ENCODE measurements around the gene GTPBP2. TPM values are rescaled to one million over a fixed set of nuclear protein-coding genes. Genes with fewer than 3 reads are reported as not detected.
A peak's percentile ranks its signal among the peaks of the same experiment; 100 is the strongest.

GTPBP2 gene
- total and polyA plus RNA-seq, 2 of the 13 experiments (the other 11 are each of a cell fraction or from before 2014, with no cell fraction given): 26.9 to 88.2 TPM

GRCh38 chr6:43671801-43672690 lies 43.0 kb upstream of the GTPBP2 start (continued):
- TF ChIP-seq KLF6 (CRISPR knock-in tag; IDR thresholded peaks at IDR 0.05) (no peak), BRCA1 (CRISPR knock-in tag; IDR thresholded peaks at IDR 0.05) (no peak), NKX3-1 (CRISPR knock-in tag; IDR thresholded peaks at IDR 0.05) (no peak), BRD4 (CRISPR knock-in tag; IDR thresholded peaks at IDR 0.05) (no peak), DNMT1 (CRISPR knock-in tag; IDR thresholded peaks at IDR 0.05) (no peak), ZXDC (CRISPR knock-in tag; IDR thresholded peaks at IDR 0.05) (no peak), ZGPAT (CRISPR knock-in tag; IDR thresholded peaks at IDR 0.05) (peak; percentile 83), ZNF788 (CRISPR knock-in tag; IDR thresholded peaks at IDR 0.05; ENCODE audit: borderline replicate concordance) (peak; percentile 63; the same call in 1 of the 2 replicates), NCOA5 (CRISPR knock-in tag; IDR thresholded peaks at IDR 0.05) (no peak), DR1 (CRISPR knock-in tag; IDR thresholded peaks at IDR 0.05) (no peak), MTF2 (CRISPR knock-in tag; IDR thresholded peaks at IDR 0.05; ENCODE audit: borderline replicate concordance) (no peak), ZHX1 (CRISPR knock-in tag; IDR thresholded peaks at IDR 0.05; ENCODE audit: low read depth) (0 out of 2 replicates have a peak, but pooled peaks have one; percentile 41), PCBP2 (optimal IDR thresholded peaks at IDR 0.05; ENCODE audit: low read depth, low read length, poor library complexity, severe bottlenecking) (no peak), GTF2F1 (IDR thresholded peaks at IDR 0.05; ENCODE audit: low read length) (no peak), TRIM24 (CRISPR knock-in tag; IDR thresholded peaks at IDR 0.05) (no peak), ZNF292 (CRISPR knock-in tag; IDR thresholded peaks at IDR 0.05; ENCODE audit: borderline replicate concordance, low read depth) (peak; percentile 96; the same call in 1 of the 2 replicates), ZNF652 (CRISPR knock-in tag; IDR thresholded peaks at IDR 0.05; ENCODE audit: borderline replicate concordance, low read depth) (no peak), ZNF569 (CRISPR knock-in tag; IDR thresholded peaks at IDR 0.05; ENCODE audit: borderline replicate concordance) (no peak), MBD4 (IDR thresholded peaks at IDR 0.05; ENCODE audit: borderline replicate concordance, low read length) (peak; percentile 74; the same call in 1 of the 2 replicates), ZNF589 (CRISPR knock-in tag; conservative IDR thresholded peaks at IDR 0.05) (no peak), ZNF333 (CRISPR knock-in tag; IDR thresholded peaks at IDR 0.05; ENCODE audit: borderline replicate concordance) (no peak), MATR3 (CRISPR knock-in tag; IDR thresholded peaks at IDR 0.05) (no peak), ZNF550 (CRISPR knock-in tag; IDR thresholded peaks at IDR 0.05; ENCODE audit: borderline replicate concordance) (no peak), MEIS2 (CRISPR knock-in tag; IDR thresholded peaks at IDR 0.05) (no peak)
